GM18951 (cell line): ENCODE results near the gene OSMR.

Source experiments
- POLR2A ChIP-seq: IDR thresholded peaks from 4 replicates; pipeline ENCODE4 v1.6.1; 2011; ENCODE audit warnings: mild to moderate bottlenecking; ENCODE audit not compliant: insufficient read length, insufficient read depth; ENCODE audit errors: extremely low read depth
- in situ Hi-C: fragments of 300-500 bp; cut with MboI; formaldehyde crosslinking; loops from one replicate; pipeline ENCODE4 v1.12.0; 2022; ENCODE audit warnings: low sequenced_read_pairs, mixed read lengths, inconsistent platforms; ENCODE audit not compliant: unreplicated experiment

OSMR gene

GRCh38 chr5:38906503-38906902, 60.7 kb downstream of the OSMR start:
- no peak for TF ChIP-seq POLR2A
- in situ Hi-C loops: no loop called here

DNA sequence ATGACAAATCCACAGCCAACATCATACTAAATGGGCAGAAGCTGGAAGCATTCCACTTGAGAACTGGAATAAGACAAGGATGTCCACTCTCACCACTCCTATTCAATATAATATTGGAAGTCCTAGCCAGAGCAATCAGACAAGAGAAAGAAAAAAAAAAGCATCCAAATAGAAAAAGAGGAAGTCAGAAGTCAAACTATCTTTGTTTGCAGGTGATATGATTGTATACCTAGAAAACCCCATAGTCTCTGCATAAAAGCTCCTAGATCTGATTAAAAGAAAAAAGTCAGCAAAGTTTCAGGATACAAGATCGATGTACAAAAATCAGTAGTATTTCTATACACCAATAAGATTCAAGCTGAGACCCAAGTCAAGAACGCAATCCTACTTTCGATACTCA, 66.1 kb downstream of the OSMR start:
- TF ChIP-seq POLR2A: no peak
- in situ Hi-C loops: no loop called here

DNA sequence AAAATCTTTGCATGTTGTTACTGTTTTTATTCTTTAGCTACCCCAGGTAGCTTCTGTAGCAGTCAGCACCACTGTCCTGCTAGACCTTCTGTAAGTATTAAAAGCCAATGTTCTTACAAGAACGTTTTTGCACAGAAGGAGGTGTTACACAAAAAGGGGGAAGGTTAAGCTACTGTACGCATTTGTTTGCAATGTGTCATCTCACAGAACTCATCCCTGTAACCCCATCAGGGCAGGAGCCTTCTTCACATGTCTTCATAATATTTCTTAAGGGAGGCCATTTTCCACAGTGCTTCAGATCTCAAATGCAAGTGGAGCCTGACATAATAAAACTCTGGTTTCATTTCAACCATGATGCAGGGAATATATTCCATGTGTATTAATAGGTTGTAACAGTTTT, 67.9 kb downstream of the OSMR start:
- TF ChIP-seq POLR2A: no peak
- in situ Hi-C loops: no loop called here

DNA sequence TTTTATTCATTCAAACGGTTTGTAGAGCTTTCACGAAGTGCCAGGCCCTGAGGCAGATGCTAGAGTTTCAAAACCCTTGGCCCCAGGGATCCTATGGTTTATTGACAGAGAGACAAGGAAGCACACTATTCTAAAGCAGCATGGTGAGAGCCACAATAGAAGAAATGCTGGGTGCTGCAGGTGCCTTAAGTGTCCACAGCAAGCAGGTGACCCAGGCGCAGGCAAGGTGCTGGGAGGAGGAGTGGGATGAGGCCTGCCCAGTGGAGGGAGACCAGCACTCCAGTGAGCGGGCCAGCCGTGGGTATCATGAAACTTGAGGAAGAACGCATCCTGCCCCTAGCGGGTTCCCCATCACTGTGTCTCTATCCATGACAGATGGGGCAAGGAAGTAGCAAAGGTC, 71.0 kb downstream of the OSMR start:
- no peak for TF ChIP-seq POLR2A

DNA sequence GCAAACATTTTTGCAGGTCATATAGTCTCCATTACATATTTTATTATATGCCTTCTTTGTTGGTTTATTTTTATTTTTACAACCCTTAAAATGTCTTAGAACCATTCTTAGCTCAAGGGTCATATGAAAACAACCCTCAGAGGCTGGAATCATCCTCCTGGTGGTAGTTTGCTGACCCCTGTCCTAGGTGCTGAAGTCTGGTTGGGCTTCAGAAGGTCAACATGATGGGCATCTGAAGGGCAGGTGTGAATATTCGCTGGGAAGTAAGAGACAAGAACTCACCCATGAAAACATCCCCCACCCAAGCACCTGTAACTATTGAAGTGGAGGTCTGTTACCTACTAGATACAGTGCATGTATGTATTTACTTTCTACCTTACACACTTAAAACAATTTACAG, 75.4 kb downstream of the OSMR start:
- in situ Hi-C loops: no loop called here
- TF ChIP-seq POLR2A: no peak

More for the DNA sequence above, 71.0 kb downstream of the OSMR start:
- in situ Hi-C loops: no loop called here

- TF ChIP-seq POLR2A: no peak
- in situ Hi-C loops: no loop called here
Observed at GRCh38 chr5:38922199-38922598, 76.4 kb downstream of the OSMR start.

DNA sequence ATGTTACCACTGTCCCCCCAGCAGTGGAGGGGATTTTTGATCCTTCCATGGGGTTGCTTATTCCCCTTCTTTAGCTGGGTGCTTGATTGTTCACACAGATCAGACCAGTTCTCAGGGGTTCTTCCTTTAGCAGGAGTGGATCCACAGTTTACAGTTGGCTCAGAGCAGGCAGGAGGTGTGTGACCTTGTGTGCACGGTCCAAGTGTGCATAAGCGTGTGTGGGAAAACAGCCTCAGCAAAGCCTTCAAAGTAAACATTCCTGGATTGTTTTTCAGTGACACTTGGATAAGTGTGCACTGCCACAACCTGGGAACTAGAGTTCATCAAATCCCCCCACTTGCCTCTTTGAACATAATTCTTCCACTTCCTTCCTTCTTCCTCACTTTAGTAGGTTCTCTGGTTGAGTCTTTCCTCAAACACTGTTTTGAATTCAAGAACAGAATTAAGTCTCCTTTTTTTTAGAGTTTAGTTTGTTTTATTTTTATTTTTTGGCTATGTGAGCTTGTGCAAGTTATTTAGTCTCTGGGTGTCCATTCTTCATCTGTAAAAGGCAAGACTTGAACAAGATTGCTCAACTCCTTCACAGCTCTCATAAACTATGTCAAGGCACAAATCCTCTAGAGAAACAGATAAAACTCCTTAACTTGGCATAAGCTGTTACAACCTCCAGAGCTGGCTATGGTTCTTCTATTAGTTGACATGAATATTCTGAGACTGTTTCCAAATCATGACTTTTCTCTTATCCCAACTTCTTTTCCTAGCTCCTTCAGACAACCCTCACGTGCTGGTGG, 78.0 kb downstream of the OSMR start:
- in situ Hi-C loops: no loop called here
- no peak for TF ChIP-seq POLR2A

- in situ Hi-C loops: no loop called here
- TF ChIP-seq POLR2A: no peak
Observed at GRCh38 chr5:38925154-38925925, 79.5 kb downstream of the OSMR start.

GRCh38 chr5:38926121-38926520, 80.3 kb downstream of the OSMR start:
- no peak for TF ChIP-seq POLR2A
- in situ Hi-C loops: no loop called here

DNA sequence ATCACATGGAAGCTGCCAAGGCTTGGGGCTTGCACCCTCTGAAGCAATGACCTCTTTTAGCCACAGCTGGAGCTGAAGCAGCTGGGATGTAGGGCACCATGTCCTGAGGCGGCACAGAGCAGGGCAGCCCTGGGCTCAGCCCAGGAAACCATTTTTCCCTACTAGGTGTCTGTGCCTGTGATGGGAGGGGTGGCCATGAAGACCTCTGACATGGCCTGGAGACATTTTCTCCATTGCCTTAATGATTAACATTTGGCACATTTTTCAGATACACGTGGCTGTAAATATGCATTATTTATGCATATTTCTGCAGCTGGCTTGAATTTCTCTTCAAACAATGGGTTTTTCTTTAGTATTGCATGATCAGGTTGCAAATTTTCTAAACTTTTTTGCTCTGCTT, 81.7 kb downstream of the OSMR start:
- TF ChIP-seq POLR2A: no peak
- in situ Hi-C loops: no loop called here

- in situ Hi-C loops: no loop called here
- no peak for TF ChIP-seq POLR2A
Observed at GRCh38 chr5:38929838-38930237, 84.0 kb downstream of the OSMR start.

DNA sequence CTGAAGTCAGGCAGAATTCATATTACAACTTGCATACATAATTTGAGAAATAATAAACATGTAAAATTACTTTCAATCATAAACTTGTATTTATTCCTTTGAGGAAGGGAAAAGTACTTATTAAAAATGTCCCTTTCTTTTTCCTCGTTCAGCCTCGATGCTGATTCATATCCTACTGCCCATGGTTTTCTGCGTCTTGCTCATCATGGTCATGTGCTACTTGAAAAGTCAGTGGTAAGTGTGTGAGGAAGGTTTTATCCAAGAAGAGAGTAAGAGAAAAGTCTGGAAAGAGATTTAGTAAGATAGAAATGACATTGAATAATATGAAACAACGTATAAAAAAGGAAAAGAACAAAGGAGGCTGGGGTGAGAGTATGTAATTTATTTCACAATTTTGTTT, 85.9 kb downstream of the OSMR start:
- TF ChIP-seq POLR2A: no peak
- in situ Hi-C loops: no loop called here

DNA sequence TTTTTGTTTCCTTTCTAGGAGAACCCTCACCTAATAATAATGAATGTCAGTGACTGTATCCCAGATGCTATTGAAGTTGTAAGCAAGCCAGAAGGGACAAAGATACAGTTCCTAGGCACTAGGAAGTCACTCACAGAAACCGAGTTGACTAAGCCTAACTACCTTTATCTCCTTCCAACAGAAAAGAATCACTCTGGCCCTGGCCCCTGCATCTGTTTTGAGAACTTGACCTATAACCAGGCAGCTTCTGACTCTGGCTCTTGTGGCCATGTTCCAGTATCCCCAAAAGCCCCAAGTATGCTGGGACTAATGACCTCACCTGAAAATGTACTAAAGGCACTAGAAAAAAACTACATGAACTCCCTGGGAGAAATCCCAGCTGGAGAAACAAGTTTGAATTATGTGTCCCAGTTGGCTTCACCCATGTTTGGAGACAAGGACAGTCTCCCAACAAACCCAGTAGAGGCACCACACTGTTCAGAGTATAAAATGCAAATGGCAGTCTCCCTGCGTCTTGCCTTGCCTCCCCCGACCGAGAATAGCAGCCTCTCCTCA, 87.1 kb downstream of the OSMR start:
- in situ Hi-C loops: no loop called here
- no peak for TF ChIP-seq POLR2A

- TF ChIP-seq POLR2A: no peak
Observed at GRCh38 chr5:38935437-38935836, 89.6 kb downstream of the OSMR start.

More at GRCh38 chr5:38935437-38935836, 89.6 kb downstream of the OSMR start:
- in situ Hi-C loops: no loop called here
